Measurements from ENCODE around the gene CTU2.

DNA sequence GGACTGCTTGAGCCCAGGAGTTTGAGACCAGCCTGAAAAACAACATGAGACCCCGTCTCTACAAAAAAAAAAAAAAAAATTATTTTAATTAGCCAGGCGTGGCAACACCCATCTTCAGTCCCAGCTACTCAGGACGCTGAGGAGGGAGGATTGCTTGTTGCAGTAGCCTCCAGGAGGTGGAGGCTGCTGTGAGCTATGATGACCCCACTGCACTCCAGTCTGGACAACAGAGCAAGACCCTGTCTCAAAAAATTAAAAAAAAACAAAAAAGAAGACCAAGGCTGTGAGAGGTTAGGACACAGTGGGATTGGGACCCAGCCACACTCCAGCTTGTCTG is 18.7 kb upstream of the CTU2 start:
- no peak for TF ChIP-seq CTCF (IDR thresholded peaks at IDR 0.05; ENCODE audit: low read length)
- no peak for TF ChIP-seq EZH2 (IDR thresholded peaks at IDR 0.05; ENCODE audit: borderline replicate concordance, low read length)
